Stimulated activated CD8-positive, alpha-beta memory T cell treated with anti-CD3 and anti-CD28 coated beads, Interleukin-15, amount 100 ng/mL, for 24 hours (primary cell): ENCODE measurements around the gene GATB.
"Not testable (repeated sequence)": the region's sequence is repeated elsewhere in the genome, so short reads cannot be mapped to it uniquely, and the experiment has no call there.

ENCODE experiments used
- DNase-seq: peaks from one replicate; pipeline ENCODE4 v3.0.0-alpha.2; 2020; ENCODE audit warnings: low read depth

Gene GATB

DNA sequence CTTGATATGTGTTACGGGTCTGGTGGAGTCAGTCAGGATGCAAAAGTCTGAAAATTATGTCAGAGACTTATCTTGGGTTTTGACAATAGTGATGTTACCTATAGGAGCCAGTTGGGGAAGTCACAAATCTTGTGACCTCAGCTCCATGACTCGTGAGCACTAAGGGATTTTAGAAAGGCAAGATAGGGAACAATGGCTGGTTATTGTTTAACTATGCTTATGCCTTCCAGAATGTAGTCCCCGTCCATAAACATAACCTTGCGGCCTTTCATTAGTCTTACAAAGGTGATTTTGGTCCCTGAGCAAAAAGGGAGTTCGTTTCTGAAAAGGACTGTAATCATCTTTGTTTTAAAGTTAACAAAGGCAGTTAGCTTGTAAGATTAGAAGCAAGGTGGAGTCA, 23.9 kb upstream of the GATB start:
- no peak for DNase-seq

DNA sequence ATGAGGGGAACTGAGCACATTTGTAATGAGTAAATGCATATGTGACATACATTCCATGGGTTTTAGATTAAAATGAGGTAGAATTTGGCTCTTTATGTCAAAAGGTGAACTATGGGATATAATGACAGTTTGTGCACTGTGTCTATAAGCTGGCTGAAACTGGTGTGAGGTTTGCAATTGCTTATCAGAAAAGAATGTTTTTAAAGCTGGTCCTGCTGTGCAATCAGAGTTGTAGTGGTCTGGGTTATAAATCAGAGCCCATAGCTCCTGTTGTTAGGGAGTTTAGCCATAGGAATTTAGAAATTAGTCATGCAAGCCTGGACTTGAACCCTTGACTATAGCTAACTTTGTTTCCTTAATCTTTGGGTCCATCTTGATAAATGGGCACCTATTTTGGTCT, 23.1 kb upstream of the GATB start:
- DNase-seq, result no peak

DNA sequence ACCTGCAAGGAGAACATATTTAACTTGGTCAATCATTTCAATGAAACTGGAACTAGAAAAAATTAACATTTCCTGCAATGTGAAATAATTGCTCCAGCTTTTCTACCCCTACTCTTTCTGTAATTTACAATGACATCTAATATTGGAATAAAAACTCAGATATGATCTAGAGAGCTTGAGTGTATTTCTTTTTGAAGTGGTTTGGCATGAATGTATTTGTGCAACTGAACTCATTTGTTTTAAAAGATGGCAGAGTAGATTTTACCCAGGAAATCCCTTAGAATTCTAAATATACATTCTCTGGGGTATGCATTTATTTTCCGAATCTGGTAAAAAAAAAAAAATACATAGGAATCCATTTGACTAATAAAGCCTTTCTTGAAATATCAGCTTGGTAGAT, 21.5 kb upstream of the GATB start:
- no peak for DNase-seq

DNA sequence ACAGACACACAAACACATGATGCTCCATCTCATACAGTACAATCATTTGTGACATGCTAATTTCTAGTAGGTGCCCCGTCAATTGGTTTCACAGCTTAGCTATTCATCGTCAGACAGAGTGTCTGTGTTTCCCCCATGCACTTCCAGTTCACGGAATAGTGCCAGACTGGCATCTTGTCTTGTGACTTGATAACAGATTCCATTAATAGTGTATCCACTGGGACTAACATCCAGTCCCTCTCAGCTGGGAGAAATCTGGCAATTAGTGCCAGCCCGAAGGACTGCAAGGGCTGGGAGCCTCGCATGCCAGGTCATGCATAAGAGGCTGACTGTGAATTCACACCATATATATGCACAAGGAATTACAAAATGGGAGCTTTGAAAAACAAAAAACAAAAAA, 20.2 kb upstream of the GATB start:
- DNase-seq, result no peak

DNA sequence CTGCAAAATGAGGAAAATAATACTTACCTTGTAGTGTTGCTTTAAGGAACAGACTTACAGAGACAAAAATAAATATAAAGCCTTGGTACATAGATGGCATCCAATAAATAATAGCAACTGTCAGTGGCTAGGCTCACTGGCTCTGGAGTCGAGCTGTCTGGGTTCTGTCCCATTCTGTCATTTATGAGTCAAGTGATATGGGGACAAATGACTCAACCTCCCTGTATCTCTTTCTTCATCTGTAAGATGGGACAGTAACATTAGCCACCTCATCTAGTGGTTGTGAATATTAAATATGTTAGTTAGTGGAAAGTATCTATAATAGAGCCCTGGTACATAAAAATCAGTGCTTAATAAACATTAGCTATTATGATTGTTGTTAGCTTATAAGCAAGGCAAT, 16.7 kb upstream of the GATB start:
- no peak for DNase-seq

DNA sequence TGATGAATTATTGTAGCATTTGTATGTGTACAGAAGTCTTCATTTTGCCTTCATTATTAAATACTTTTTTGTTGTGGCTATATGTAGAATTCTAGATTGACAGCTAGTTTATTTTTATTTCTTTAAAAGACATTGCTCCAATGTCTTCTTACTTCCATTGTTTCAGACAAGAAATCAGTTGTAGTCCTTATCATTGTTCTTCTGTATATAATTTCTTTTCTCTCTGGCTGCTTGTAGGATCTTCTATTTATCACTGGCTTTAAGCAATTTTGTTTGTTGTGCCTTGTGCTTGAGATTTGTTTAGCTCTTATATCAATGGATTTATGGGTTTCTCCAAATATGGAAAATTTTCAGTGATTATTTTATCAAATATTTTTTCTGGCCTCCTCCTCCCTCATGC, 13.5 kb upstream of the GATB start:
- DNase-seq, result no peak

DNA sequence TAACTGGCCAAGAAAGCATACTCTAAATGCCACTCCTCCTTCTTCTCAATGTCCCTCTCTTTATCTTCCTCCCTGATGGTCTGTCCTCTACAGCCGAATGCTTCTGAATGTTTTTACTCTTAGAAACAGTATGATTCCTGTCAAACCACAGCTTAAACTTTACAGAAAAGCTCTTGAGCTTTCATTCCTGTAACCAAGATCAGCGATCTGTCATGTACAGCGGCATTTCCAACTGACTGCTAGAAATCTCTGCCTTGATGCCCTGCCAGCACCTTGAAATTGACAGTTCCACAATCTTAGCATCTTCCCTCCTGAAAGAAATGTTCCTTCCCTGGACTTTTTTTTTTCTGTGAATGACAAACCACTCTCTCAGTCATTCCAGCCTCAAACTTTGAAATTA, 11.5 kb upstream of the GATB start:
- no peak for DNase-seq

DNA sequence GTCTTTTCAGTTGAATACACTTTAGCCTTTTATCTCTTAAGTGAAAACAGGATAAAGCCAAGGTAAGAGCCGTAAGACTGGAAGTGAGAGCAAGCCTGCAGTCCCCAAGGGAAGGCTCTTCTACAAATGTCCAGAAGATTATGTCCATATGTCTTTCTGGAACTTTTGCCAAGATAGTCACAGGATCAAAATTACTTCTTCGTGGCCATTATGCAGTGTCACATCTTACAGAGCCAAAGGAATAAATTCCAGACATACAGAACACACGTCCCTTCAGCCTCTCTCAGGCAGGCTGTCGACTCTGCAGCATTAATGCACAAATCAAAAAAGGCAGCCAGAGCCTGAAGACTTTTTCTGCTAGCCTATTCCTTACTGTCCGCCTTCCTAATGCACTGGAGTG, 10.9 kb upstream of the GATB start:
- no peak for DNase-seq

DNA sequence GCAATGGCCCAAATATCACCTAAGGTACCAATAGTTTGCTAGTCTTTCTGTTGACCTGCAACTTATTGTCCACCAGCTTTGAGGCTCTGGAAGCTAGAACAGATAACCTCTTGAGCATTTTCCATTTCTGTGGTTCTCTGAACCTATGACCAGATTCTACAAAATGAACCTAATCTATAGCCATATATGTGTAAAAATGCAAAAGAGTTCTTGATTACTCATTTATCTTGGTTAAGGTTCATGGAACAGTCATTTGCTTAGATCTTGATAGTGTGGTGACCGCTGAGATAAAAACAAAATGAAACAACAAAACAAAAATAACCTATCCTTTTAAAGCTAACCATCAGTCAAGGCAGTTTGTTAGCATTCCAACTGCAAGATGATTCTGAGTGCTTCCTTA, 9.3 kb upstream of the GATB start:
- no peak for DNase-seq

DNA sequence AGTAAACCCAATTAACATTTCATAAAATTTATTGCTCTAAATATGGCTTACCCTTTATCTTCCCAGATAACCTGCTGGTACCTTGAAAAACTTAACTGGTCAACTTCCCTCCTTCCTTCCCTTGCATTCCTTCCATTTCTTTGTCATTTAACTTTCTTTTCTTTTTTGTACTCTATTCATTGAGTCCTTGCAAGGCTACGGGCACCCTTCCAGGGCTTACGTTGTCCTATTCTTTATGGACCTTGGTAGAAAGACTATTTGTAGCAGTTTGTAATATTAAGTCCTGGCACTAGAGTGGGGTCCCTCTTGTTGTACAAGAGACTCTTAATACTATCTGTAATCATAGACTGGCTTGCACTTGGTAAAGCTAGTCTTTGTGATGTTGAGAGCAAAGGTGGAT, 8.0 kb upstream of the GATB start:
- DNase-seq, result no peak

DNA sequence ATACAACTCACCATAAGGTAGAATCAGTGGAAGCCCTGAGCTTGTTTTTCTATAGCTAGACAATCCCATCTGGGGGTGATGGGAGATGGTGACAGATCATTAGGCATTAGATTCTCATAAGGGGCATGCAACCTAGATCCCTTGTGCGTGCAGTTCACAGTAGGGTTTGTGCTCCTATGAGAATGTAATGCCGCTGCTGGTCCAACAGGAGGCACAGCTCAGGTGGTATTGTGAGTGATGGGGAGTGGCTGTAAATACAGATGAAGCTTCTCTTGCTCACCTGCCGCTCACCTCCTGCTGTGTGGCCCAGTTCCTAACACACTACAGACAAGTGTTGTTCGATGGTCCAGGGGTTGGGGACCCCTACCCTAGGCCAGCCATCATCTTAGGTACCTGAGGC, 5.9 kb upstream of the GATB start:
- no peak for DNase-seq

DNA sequence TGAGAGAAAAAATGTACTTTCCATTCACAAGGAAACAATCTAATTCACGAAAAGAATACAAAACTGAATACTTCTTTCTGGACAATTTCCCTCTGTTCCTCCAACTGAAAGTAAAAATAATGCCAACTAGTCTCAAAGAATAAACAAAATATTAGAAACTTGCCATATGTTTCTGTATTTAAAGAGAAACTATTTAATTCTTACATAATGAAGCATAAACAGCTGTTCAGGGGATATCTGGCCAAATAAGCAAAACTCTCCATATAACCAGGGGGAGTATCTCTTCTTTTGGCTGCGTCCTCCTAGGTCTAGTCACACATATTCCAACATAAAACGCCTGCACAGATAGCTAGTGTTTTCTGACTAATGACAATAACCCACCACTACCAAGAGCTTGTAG, 805 bp downstream of the GATB start:
- no peak for DNase-seq

DNA sequence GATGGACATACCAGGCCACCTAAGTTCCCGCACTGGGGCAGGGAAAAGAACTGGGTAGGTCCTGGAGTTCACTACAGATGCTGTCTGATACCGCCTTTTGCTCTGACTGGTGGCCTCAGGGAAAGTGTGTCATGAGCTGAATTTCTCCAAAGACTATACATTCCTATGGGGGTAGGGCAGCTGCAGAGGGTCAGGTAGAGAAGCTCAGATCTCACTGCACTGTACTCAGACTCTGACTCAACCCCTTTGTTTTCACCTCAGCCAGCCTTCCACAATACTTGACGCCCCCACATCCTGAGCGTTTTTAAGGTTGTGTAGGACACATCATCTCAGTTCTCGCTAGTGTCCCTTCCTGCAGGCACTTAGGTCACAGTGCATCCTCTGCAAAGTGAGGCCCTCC, 7.8 kb downstream of the GATB start:
- no peak for DNase-seq

DNA sequence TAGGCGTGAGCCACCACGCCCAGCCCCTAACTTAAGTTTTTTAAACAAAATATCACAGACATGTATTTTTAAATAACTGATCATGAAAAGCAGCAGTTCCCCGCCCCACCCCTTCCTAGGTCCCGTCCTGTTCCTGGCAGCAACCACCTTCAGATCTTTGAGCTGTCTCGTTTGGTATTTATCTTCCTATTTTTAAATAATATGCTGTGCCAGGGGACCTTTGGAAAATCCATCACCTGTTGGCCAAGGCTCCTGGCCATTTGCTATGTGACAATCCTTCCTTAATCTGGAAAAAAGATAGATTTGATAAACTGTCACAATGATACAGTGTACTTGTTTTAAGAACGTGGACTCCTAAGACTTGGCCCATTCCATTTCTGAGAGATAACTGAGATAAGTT, 10.7 kb downstream of the GATB start:
- no peak for DNase-seq

DNA sequence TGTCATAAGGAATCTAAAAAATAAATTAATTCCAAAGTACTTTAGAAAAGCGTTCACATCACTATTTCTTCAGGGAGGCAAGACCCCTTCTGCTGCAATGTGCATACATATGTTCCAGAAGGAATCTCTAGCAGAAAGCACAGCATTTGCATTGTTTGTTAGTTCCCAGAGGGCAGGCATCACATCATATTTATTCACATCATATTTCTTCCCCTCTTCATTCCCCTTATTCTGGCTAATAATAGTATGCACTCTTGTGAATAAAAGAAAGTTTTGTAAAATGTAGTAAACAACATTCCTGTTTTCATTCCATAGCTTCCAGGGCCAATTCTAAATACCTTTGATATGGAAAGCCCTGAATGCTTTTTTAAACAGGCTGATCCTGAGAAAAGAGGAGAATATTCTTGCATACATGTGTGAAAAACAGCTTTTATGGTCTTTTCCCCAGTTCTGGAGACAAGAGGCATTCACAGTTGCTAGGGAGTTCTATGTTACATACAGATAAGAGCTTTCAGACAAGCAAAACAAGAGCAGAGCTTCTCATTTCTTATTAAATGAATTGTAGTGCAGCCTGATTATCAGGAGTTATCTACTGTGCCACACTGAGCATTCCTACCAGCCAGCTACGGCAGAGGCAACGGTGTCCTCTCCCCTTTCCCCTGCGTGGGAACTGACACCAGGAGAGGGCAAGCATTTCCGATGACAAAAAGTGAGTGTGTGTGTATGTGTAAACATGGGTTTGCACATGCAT, 15.2 kb downstream of the GATB start:
- DNase-seq, result no peak

DNA sequence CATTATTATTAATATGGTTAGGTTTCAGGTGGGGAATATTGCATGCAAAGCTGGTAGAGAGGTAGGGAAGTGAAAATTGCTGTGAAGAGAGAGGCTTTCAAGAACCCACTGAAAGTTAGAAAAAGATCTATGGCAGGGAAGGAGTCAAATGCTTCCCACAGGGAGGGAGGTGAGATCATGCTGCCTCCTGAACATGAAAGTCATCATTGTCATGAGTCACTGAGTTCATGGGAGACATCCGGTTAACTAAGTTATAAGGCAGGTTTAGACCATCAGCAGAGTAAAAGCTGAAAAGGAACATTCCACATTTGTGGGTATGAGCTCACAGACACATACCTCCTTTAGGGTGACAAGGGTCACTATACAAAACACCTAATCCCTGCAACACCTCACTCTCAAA, 16.2 kb downstream of the GATB start:
- no peak for DNase-seq

DNA sequence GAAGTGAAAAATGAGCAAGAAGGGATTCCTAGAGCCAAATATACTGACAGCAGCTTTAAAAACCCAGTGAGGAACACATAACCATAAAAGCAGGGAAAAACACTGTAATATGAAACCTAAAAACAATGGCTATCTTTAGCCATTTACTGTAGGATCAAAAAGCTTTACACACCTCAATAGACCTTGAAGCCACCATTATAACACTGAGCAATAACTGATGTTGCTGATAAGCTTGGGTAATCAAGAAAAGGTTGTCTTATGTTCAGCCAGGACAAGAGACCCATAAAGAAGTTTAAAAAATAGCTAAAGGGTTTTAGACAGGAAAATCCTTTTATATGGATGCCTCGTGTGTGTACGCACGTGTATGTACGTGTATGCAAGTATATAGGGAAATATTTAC, 16.9 kb downstream of the GATB start:
- DNase-seq, result no peak

DNA sequence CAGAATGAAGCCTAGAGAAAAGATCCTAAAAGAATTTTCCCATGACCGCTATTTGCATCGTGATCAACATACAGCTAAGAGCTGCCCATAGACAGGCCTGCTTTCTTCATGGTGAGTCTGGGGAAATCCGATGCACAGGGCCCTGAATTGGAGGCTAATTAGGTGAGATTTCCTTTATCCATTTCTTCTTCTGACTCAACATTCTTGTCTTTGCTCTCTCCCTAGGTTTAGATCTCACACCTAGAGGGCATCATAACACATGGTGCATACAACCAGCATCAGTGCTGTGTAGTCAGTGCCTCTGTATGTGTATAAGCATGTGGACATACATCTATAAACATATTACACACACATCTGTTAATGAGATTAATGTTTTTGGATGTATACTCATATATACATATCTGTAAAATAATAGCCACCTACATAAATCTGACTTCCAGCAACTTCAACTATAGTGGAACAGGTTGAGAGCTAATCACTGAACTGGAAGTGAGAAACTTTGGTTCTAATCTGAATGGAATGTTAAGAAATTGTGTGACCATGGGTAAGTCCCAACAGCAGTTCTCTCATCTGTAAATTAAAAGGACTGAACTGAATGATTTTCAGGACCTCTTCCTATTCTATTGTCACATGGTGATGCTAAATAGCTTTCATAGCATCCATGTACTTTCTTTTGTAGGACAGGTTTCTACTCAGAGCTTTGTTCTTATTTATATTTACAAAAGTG, 17.5 kb downstream of the GATB start:
- no peak for DNase-seq

DNA sequence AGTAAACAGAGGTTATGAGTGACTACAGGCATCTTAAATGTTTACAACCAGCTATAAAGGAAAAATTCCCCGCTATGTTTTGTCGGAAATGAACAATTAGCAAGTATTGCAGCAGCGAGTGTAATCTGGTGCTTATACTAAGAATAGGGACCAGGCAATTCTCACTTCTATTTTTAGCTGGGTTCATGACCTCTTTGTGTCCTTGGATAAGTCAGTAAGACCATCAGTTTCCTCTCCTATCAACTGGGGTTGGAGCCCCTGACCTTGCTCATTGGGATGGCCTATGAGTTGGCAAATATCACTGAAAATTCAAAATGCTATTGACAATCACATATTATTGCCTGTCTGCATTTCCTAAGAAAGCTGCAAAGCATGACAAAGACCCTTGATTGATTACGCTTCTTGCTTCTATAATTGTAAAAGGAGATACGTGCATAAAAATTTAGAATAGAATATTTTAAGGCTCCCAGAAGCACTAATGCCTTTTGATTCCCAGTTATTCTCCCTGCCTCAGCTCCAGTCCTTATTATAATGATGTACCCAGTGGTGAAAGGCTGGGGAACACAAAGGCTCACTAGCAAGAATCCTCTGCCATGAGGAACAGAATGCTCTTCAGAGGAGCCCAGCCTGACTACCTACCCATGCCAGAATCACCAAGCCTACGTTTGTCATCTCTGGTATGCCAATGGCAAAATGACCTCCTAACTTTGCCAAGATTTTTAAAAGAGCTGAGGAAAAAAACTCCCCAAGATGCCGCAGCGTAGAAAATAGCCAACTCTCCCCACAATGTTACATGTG, 21.9 kb downstream of the GATB start:
- DNase-seq, result no peak

DNA sequence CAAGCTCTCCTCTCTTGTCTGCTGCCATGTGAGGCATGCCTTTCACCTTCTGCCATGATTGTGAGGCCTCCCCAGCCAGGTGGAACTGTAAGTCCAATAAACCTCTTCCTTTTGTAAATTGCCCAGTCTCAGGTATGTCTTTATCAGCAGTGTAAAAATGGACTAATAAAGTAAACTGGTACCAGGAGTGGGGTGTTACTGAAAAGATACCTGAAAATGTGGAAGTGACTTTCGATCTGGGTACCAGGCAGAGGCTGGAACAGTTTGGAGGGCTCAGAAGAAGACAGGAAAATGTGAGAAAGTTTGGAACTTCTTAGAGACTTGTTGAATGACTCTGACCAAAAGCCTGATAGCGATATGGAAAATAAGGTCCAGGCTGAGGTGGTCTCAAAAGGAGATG, 24.0 kb downstream of the GATB start:
- DNase-seq, result not testable (repeated sequence)

DNA sequence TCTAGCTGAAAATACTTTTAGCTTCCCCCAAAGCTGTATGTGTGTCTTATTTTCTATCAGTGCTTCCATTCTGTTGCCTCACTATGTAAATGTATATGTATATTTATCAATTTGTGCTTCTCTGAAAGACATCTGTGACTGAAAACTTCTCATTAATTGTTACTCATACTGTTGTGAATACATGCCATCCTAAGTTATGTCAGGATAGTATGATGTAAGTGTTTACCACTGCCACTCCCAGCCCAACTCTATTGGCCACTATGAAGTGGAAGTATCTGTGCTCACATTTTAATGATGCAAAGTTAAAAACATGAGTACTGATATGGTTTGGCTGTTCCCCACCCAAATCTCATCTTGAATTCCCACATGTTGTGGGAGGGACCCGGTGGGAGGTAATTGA, 24.4 kb downstream of the GATB start:
- DNase-seq, result no peak

DNA sequence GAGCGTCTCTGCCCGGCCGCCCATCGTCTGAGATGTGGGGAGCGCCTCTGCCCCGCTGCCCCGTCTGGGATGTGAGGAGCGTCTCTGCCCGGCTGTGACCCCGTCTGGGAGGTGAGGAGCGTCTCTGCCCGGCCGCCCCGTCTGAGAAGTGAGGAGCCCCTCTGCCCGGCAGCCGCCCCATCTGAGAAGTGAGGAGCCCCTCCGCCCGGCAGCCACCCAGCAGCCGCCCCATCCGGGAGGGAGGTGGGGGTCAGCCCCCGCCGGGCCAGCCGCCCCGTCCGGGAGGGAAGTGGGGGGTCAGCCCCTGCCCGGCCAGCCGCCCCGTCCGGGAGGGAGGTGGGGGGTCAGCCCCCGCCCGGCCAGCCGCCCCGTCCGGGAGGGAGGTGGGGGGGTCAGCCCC, 29.1 kb downstream of the GATB start:
- not testable (repeated sequence) for DNase-seq
